B cell (primary cell): ENCODE data around the gene KRTAP2-3. TPM values are rescaled to one million over a fixed set of nuclear protein-coding genes. Genes with fewer than 3 reads are reported as not detected.

Experiments
- ATAC-seq: fragments of 200-7000 bp; cut with Tn5 transposase; one replicate; pipeline ENCODE4 v1.10.0; 2021; ENCODE audit warnings: low read depth, mild to moderate bottlenecking, moderate number of reproducible peaks, moderate library complexity
- CTCF ChIA-PET: fragments of 350-600 bp; sonication (Branson Sonifier 250); formaldehyde crosslinking; loops from one replicate; lab custom pipeline; 2021; ENCODE audit warnings: antibody characterized with exemption, inconsistent platforms; lab: Charles Lee
- POLR2A ChIA-PET: fragments of 350-600 bp; sonication (Branson Sonifier 250); formaldehyde crosslinking; loops from one replicate; lab custom pipeline; 2021; ENCODE audit warnings: antibody characterized with exemption; lab: Charles Lee
- DNase-seq: peaks from one replicate; pipeline ENCODE4 v3.0.0; 2013
- H2AFZ ChIP-seq: 2 replicates; pipeline ENCODE4 v1.6.1; 2012; ENCODE audit warnings: mild to moderate bottlenecking, low read depth, low read length; ENCODE audit not compliant: insufficient read depth, poor library complexity, severe bottlenecking
- H3K27ac ChIP-seq, 2 donors: 1 replicate in 1 of 2; 2 replicates in 1 of 2; pipeline ENCODE4 v1.5.1; 2012 to 2013; ENCODE audit warnings: low read length in 2 of 2, mild to moderate bottlenecking in 2 of 2, moderate library complexity in 1 of 2
- H3K27me3 ChIP-seq, 4 experiments: fragments of 200-600 bp in 1 of 4; sonication (generic) in 1 of 4; replicated peaks in 1 of 4; 1 replicate in 2 of 4; 2 replicates in 2 of 4; pipeline versions ENCODE4 v1.6.1 to v1.7.0; 2013 to 2016; ENCODE audit warnings: low read length in 3 of 4, mild to moderate bottlenecking in 2 of 4, mixed read lengths in 1 of 4, moderate library complexity in 1 of 4; ENCODE audit not compliant: insufficient read depth in 4 of 4, control insufficient read depth in 3 of 4; ENCODE audit errors: control extremely low read depth in 1 of 4
- H3K36me3 ChIP-seq, 2 experiments: replicated peaks in 1 of 2; 1 replicate in 1 of 2; 2 replicates in 1 of 2; pipeline versions ENCODE4 v1.6.1 to v1.7.1; 2013; ENCODE audit warnings: low read length in 1 of 2; ENCODE audit not compliant: insufficient read depth in 2 of 2, control insufficient read depth in 1 of 2; ENCODE audit errors: control extremely low read depth in 1 of 2, extremely low read depth in 1 of 2
- H3K4me1 ChIP-seq, 2 donors: fragments of 200-600 bp in 1 of 2; sonication (generic) in 1 of 2; 1 replicate in 1 of 2; 2 replicates in 1 of 2; pipeline versions ENCODE4 v1.5.1 to v1.6.1; 2013 to 2017; ENCODE audit warnings: low read length in 2 of 2; ENCODE audit not compliant: control insufficient read depth in 2 of 2, insufficient read depth in 2 of 2
- H3K4me2 ChIP-seq: replicated peaks from 2 replicates; pipeline ENCODE3; 2012; ENCODE audit warnings: mild to moderate bottlenecking, low read depth, low read length; ENCODE audit not compliant: poor library complexity, severe bottlenecking
- H3K4me3 ChIP-seq, 5 experiments: fragments of 200-600 bp in 1 of 5; sonication (generic) in 1 of 5; 1 replicate in 3 of 5; 2 replicates in 2 of 5; pipeline versions ENCODE4 v1.5.1 to v1.7.0; 2011 to 2016; ENCODE audit warnings: low read length in 4 of 5, mild to moderate bottlenecking in 4 of 5, low read depth in 2 of 5, control low read depth in 1 of 5, moderate library complexity in 1 of 5; ENCODE audit not compliant: insufficient read depth in 1 of 5; ENCODE audit errors: control extremely low read depth in 1 of 5, extremely low read depth in 1 of 5
- H3K79me2 ChIP-seq: fragments of 200-600 bp; sonication (generic); one replicate; pipeline ENCODE4 v1.6.0; 2016; ENCODE audit warnings: low read length; ENCODE audit not compliant: control insufficient read depth, insufficient read depth
- H3K9ac ChIP-seq: fragments of 200-600 bp; sonication (generic); 2 replicates; pipeline ENCODE4 v1.6.1; 2017; ENCODE audit warnings: mild to moderate bottlenecking, low read length, moderate library complexity
- H3K9me3 ChIP-seq, 3 donors: one replicate each; pipeline versions ENCODE4 v1.6.1 to v1.7.1; 2013; ENCODE audit warnings: low read length in 2 of 3; ENCODE audit not compliant: control insufficient read depth in 2 of 3, insufficient read depth in 1 of 3; ENCODE audit errors: control extremely low read depth in 1 of 3
- H4K20me1 ChIP-seq: 2 replicates; pipeline ENCODE4 v1.6.0; 2012; ENCODE audit warnings: mild to moderate bottlenecking, low read length; ENCODE audit not compliant: insufficient read depth, control insufficient read depth, poor library complexity, severe bottlenecking
- H3K27ac Mint-ChIP-seq: one replicate; pipeline ENCODE4 v1.8.0; 2021; ENCODE audit warnings: mixed read lengths
- H3K27me3 Mint-ChIP-seq: one replicate; pipeline ENCODE4 v1.8.0; 2021; ENCODE audit warnings: mixed read lengths
- H3K4me1 Mint-ChIP-seq: one replicate; pipeline ENCODE4 v1.8.0; 2021; ENCODE audit warnings: mixed read lengths
- H3K4me3 Mint-ChIP-seq: one replicate; pipeline ENCODE4 v1.8.0; 2021; ENCODE audit warnings: mixed read lengths
- H3K9me3 Mint-ChIP-seq: one replicate; pipeline ENCODE4 v1.8.0; 2022; ENCODE audit warnings: mixed read lengths; ENCODE audit not compliant: insufficient read depth
- EZH2 ChIP-seq: IDR thresholded peaks from 2 replicates; pipeline ENCODE4 v1.6.1; 2012; ENCODE audit warnings: borderline replicate concordance, low read depth, mild to moderate bottlenecking, moderate library complexity, low read length; ENCODE audit not compliant: insufficient read depth, poor library complexity, severe bottlenecking
- WGBS: methylation state at CpG from one replicate; pipeline ENCODE4 v1.1.5; 2013; ENCODE audit warnings: missing lambda C conversion rate; ENCODE audit not compliant: insufficient coverage; 5-methylcytosine and 5-hydroxymethylcytosine counted together
- intact Hi-C: fragments of 100-400 bp; cut with micrococcal nuclease; formaldehyde crosslinking; loops from one replicate; pipeline ENCODE4 v1.10.0; 2022
- polyA plus RNA-seq: library from polyadenylated mRNA; depleted of rRNA; stranded (reverse); fragments of >200 nt; gene quantifications from 2 replicates; pipeline ENCODE4 v1.2.3, GENCODE V29; 2012
- total RNA-seq, 2 donors: library from RNA; stranded (reverse); fragments of 120-200 nt in 1 of 2; gene quantifications; 1 replicate in 1 of 2; 2 replicates in 1 of 2; pipeline versions ENCODE4 v1.2.3 to v1.2.4, GENCODE V29; 2013 to 2022
- TF ChIP-seq, protein P1 (sequence below): fragments of 200-600 bp; IDR thresholded peaks from one replicate; pipeline ENCODE4 v1.8.0; 2022; ENCODE audit warnings: antibody characterized with exemption, mild to moderate bottlenecking

KRTAP2-3 gene
- total and polyA plus RNA-seq, 2 donors (not counting 1 experiment from before 2014, with no cell fraction given): not detected

DNA sequence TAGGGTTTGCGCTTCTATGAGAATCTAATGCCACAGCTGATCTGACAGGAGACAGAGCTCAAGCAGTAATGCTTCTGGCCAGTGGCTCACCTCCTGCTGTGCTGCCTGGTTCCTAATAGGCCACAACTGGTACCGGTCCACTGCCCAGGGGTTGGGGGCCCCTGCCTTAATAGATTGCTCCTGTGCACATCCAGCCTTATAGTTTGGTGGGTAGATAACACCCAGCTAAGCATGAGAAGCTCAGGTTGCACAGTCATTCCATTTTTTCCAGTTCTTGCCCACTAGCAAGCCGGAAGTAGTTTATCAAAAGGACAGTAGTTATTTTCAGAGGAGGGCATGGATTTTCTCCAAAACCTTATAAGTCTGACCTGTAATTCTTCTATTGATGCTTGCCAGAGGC is 40.5 kb downstream of the KRTAP2-3 start:
- intact Hi-C loops: no loop called here

DNA sequence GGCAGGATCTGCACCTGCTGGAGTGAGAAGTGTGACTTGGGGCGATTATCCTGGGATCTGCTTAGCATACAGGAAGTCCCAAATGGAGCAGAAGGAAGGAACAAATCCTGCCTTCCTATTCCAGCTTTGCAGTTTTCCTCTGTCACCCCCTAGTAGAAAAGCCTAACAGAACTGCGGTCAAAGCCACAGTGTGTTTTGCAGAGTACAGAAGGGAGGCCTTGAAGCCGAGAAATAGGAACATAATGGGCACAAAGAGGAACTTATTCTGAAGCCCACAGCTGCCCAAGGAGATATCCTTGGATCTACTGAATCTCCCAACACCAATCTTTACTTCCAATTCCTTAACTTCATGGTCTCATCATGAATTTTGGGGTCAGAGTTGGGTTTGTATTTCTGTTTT is 41.4 kb downstream of the KRTAP2-3 start:
- 40% methylated on average over 1 of the region's 3 CpGs for WGBS
- intact Hi-C loops: no loop called here
- ATAC-seq (no peak), DNase-seq (no peak)
- H3K27me3 Mint-ChIP-seq: peaks cover 33% of the 10 kb centered on the region
- Histone ChIP-seq H2AFZ (no peak overlapping the region), H3K9me3 (peaks cover 0 to 5% (median 0%) of the 10 kb centered on the region in 3 donors), H3K36me3 (no peaks in the 10 kb centered on the region), H3K4me1 (no peaks in the 10 kb centered on the region), H3K4me3 (no peak overlapping the region), H3K79me2 (no peaks in the 10 kb centered on the region), H3K27me3 (no peaks in the 10 kb centered on the region), H4K20me1 (no peaks in the 10 kb centered on the region), H3K27ac (no peak overlapping the region), H3K9ac (no peak overlapping the region), H3K4me2 (no peak overlapping the region)
- ChIA-PET POLR2A (no interaction called here), CTCF (no interaction called here)
- no peak overlapping the region for H3K4me3 Mint-ChIP-seq
- no peak overlapping the region for H3K27ac Mint-ChIP-seq
- no peak for TF ChIP-seq EZH2
- TF ChIP-seq, protein P1, sequence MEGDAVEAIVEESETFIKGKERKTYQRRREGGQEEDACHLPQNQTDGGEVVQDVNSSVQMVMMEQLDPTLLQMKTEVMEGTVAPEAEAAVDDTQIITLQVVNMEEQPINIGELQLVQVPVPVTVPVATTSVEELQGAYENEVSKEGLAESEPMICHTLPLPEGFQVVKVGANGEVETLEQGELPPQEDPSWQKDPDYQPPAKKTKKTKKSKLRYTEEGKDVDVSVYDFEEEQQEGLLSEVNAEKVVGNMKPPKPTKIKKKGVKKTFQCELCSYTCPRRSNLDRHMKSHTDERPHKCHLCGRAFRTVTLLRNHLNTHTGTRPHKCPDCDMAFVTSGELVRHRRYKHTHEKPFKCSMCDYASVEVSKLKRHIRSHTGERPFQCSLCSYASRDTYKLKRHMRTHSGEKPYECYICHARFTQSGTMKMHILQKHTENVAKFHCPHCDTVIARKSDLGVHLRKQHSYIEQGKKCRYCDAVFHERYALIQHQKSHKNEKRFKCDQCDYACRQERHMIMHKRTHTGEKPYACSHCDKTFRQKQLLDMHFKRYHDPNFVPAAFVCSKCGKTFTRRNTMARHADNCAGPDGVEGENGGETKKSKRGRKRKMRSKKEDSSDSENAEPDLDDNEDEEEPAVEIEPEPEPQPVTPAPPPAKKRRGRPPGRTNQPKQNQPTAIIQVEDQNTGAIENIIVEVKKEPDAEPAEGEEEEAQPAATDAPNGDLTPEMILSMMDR: no peak
- H3K9me3 Mint-ChIP-seq: peaks cover 11% of the 10 kb centered on the region
- no peaks in the 10 kb centered on the region for H3K4me1 Mint-ChIP-seq

More for the DNA sequence above, 40.5 kb downstream of the KRTAP2-3 start:
- Histone ChIP-seq H3K4me3 (no peak overlapping the region), H3K9ac (no peak overlapping the region), H3K27me3 (no peaks in the 10 kb centered on the region), H3K4me1 (no peaks in the 10 kb centered on the region), H3K9me3 (peaks cover 0 to 5% (median 0%) of the 10 kb centered on the region in 3 donors), H4K20me1 (no peaks in the 10 kb centered on the region), H2AFZ (no peak overlapping the region), H3K36me3 (no peaks in the 10 kb centered on the region), H3K4me2 (no peak overlapping the region), H3K79me2 (no peaks in the 10 kb centered on the region), H3K27ac (no peak overlapping the region)
- ATAC-seq (no peak), DNase-seq (no peak)
- WGBS: 100% methylated on average over 2 of the region's 3 CpGs
- H3K9me3 Mint-ChIP-seq: peaks cover 11% of the 10 kb centered on the region
- no peak overlapping the region for H3K27ac Mint-ChIP-seq
- H3K4me3 Mint-ChIP-seq: no peak overlapping the region
- H3K27me3 Mint-ChIP-seq: peaks cover 40% of the 10 kb centered on the region
- POLR2A ChIA-PET: no interaction called here
- TF ChIP-seq, protein P1: no peak
- TF ChIP-seq EZH2: no peak
- no peaks in the 10 kb centered on the region for H3K4me1 Mint-ChIP-seq
- CTCF ChIA-PET: no interaction called here
